Fibroblast of skin of right quadriceps (primary cell): Measurements from ENCODE around the gene TCP11L1.
"Not testable (repeated sequence)": the region's sequence is repeated elsewhere in the genome, so short reads cannot be mapped to it uniquely, and the experiment has no call there.

Experiments
- DNase-seq: peaks from one replicate; pipeline ENCODE4 v3.0.0-alpha.2; 2013

The TCP11L1 gene

GRCh38 chr11:33068611-33069340, 29.4 kb downstream of the TCP11L1 start:
- DNase-seq = no peak

- no peak for DNase-seq
Measured at GRCh38 chr11:33072465-33072864, 33.1 kb downstream of the TCP11L1 start.

GRCh38 chr11:33083918-33084317, 44.5 kb downstream of the TCP11L1 start:
- no peak for DNase-seq

GRCh38 chr11:33086017-33086416, 46.6 kb downstream of the TCP11L1 start:
- no peak for DNase-seq

- DNase-seq = no peak
Measured at GRCh38 chr11:33089776-33090175, 50.4 kb downstream of the TCP11L1 start.

- DNase-seq = no peak
Measured at GRCh38 chr11:33094157-33094556, 54.8 kb downstream of the TCP11L1 start.

- DNase-seq = no peak
Measured at GRCh38 chr11:33103836-33104235, 64.5 kb downstream of the TCP11L1 start.

GRCh38 chr11:33109294-33109895, 70.0 kb downstream of the TCP11L1 start:
- no peak for DNase-seq

- no peak for DNase-seq
Measured at GRCh38 chr11:33110083-33110482, 70.7 kb downstream of the TCP11L1 start.

- DNase-seq = no peak
Measured at GRCh38 chr11:33116535-33116934, 77.2 kb downstream of the TCP11L1 start.

- DNase-seq = not testable (repeated sequence)
Measured at GRCh38 chr11:33122696-33123095, 83.3 kb downstream of the TCP11L1 start.
